Heart left ventricle (tissue), 13 donors: ENCODE results near the gene MMP10.

Source experiments
- POLR2A ChIP-seq, 2 donors: fragments of 450-650 bp; IDR thresholded peaks; one replicate each; pipeline ENCODE4 v1.6.1; 2017; ENCODE audit warnings: antibody characterized with exemption in 2 of 2, mild to moderate bottlenecking in 2 of 2, moderate library complexity in 2 of 2
- TF ChIP-seq, protein P1 (sequence below), 12 donors: fragments of 200-600 bp; sonication (generic) in 4 of 12; IDR thresholded peaks; one replicate each; pipeline versions ENCODE4 v1.5.0 to v1.8.0; 2018 to 2022; ENCODE audit warnings: antibody characterized with exemption in 12 of 12, mild to moderate bottlenecking in 5 of 12
- donor health status: ischemic (EF 13 %, LVEDD 7.1; RV severe dilation, severe dysfunction).
- donor health status: DM: no; HTN: yes; CAD: no.
- donor health status: DM: no; HTN: no; CAD: no.
- donor health status: ischemic (EF 25% LVEDD 6.9; RV normal size, moderate dysfunction).
- donor health status: ischemic (EF 25% LVEDD 5.7; RV mildly dilated, moderate dysfunction).
- donor health status: ischemic (EF 35%, LVEDD 5.7; RV mildly dilated, moderate dysfunction).
- donor health status: nonischemic (EF 11% LVEDD 7.7; RV severe dilation, severe dysfunction).
- donor health status: DM: yes; HTN: yes; CAD: no.
- donor health status: PGD.
- donor health status: ischemic (EF 29% LVEDD 5.4; RV normal size, mild dysfunction).
- donor health status: nonischemic (EF 23%, LVEDD 6.1; RV moderate dilation, normal function).

DNA sequence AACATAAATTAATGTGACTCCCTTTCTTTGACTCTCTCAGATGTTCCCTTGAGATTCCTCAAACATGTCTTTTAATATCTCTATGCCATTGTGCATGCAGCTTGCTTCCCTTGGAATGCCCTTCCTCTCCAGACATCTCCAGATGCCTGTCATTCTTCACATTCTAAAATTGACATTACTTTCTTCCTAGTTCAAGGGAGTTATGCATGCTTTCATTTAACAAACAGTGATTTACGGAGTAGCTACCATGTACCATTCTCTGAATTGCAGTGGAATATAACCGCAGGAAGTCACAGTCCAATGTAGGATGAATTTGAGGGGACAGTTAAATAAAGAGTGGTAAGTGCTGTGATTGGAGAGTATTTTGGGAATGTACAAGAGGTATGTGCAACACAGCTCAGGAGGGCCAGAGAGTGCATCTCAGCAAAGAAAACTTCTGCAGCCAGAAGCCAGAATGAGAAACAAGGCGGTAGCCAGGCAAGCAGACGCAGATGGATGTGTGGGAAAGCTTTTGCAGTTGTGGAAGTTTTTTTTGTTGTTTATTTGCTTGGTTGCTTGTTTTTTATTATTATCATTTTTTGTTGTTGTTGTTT, 18.7 kb downstream of the MMP10 start:
- TF ChIP-seq, protein P1, sequence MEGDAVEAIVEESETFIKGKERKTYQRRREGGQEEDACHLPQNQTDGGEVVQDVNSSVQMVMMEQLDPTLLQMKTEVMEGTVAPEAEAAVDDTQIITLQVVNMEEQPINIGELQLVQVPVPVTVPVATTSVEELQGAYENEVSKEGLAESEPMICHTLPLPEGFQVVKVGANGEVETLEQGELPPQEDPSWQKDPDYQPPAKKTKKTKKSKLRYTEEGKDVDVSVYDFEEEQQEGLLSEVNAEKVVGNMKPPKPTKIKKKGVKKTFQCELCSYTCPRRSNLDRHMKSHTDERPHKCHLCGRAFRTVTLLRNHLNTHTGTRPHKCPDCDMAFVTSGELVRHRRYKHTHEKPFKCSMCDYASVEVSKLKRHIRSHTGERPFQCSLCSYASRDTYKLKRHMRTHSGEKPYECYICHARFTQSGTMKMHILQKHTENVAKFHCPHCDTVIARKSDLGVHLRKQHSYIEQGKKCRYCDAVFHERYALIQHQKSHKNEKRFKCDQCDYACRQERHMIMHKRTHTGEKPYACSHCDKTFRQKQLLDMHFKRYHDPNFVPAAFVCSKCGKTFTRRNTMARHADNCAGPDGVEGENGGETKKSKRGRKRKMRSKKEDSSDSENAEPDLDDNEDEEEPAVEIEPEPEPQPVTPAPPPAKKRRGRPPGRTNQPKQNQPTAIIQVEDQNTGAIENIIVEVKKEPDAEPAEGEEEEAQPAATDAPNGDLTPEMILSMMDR (IDR thresholded peaks at IDR 0.05), result no peak
- TF ChIP-seq POLR2A (IDR thresholded peaks at IDR 0.05), result no peak
